Breast epithelium (tissue), 4 donors: ENCODE data around the gene CDK6. TPM values are rescaled to one million over a fixed set of nuclear protein-coding genes. Genes with fewer than 3 reads are reported as not detected.

Source experiments
- DNase-seq, 2 donors: peaks; one replicate each; pipeline ENCODE4 v3.0.0-alpha.2; 2019; ENCODE audit warnings: low spot score in 2 of 2
- H3K27ac ChIP-seq, 2 donors: fragments of 200-600 bp; sonication (generic) in 1 of 2; one replicate each; pipeline ENCODE4 v1.5.1; 2016 to 2019; ENCODE audit warnings: mild to moderate bottlenecking in 1 of 2
- H3K27me3 ChIP-seq, 2 donors: fragments of 200-600 bp; sonication (generic) in 1 of 2; one replicate each; pipeline versions ENCODE4 v1.5.1 to v1.6.0; 2017 to 2019; ENCODE audit warnings: control low read depth in 1 of 2, mild to moderate bottlenecking in 1 of 2
- H3K36me3 ChIP-seq: fragments of 200-600 bp; one replicate; pipeline ENCODE4 v1.5.1; 2019
- H3K4me1 ChIP-seq, 2 donors: fragments of 200-600 bp; sonication (generic); one replicate each; pipeline ENCODE4 v1.5.1; 2016 to 2019; ENCODE audit warnings: control low read depth in 1 of 2
- H3K4me3 ChIP-seq, 3 donors: fragments of 200-600 bp; sonication (generic); 1 replicate in 2 of 3; 2 replicates in 1 of 3; pipeline ENCODE4 v1.5.1; 2016 to 2019; ENCODE audit warnings: mild to moderate bottlenecking in 3 of 3, moderate library complexity in 2 of 3
- H3K9me3 ChIP-seq, 2 donors: fragments of 200-600 bp; sonication (generic) in 1 of 2; one replicate each; pipeline ENCODE4 v1.5.1; 2016 to 2019; ENCODE audit warnings: control low read depth in 1 of 2
- CTCF ChIP-seq, 3 donors: fragments of 450-650 bp; IDR thresholded peaks; one replicate each; pipeline ENCODE4 v1.5.1; 2016 to 2017; ENCODE audit warnings: antibody characterized with exemption in 3 of 3, mild to moderate bottlenecking in 3 of 3, moderate library complexity in 3 of 3
- POLR2A ChIP-seq: fragments of 450-650 bp; IDR thresholded peaks from one replicate; pipeline ENCODE4 v1.6.1; 2016; ENCODE audit warnings: antibody characterized with exemption, mild to moderate bottlenecking, moderate library complexity
- POLR2AphosphoS5 ChIP-seq, 3 donors: sonication (generic); formaldehyde crosslinking; IDR thresholded peaks; one replicate each; pipeline ENCODE4 v1.6.1; 2017; ENCODE audit warnings: antibody characterized with exemption in 3 of 3
- intact Hi-C: fragments of 100-400 bp; cut with DNase I; formaldehyde crosslinking; loops from one replicate; pipeline ENCODE4 v1.15.1; 2023; ENCODE audit warnings: low total_unique reads
- total RNA-seq, 3 donors: library from RNA; depleted of rRNA; stranded (reverse); fragments of >200 nt; gene quantifications; one replicate each; pipeline ENCODE4 v1.1.0, GENCODE V29; 2016

CDK6 gene
- total RNA-seq, 3 donors from 2014 or later = 12.8 to 26.2 (median 23.6) TPM

DNA sequence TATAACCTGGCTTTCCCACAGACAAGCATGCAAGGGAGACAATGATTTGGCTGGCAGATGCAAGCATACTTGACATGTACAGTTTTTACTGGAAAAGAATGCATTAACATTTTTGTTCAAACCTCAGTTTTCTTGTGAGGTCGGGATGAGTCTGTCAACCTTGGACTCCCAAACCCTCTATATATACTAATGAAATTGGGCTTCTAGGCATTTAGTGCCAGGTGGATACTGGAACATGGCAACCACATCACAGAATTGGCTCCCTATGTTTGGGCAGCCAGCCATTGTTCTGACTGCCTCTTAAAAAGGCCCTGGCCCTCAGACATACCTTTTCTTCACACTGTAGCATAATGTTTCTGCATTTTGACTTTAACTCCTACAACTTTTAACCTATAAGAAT, 39.1 kb downstream of the CDK6 start:
- intact Hi-C loops = no loop called here
- H3K4me1 ChIP-seq = no peaks in the 10 kb centered on the region
- TF ChIP-seq POLR2AphosphoS5 (IDR thresholded peaks at IDR 0.05) (no peak), POLR2A (no peak), CTCF (IDR thresholded peaks at IDR 0.05) (no peak)
- H3K36me3 ChIP-seq = no peaks in the 10 kb centered on the region
- peak overlapping the region; percentile 26 to 38 for H3K27ac ChIP-seq
- no peaks in the 10 kb centered on the region for H3K27me3 ChIP-seq
- no peak overlapping the region for H3K4me3 ChIP-seq
- H3K9me3 ChIP-seq = no peaks in the 10 kb centered on the region
- no peak for DNase-seq

- Histone ChIP-seq H3K27me3 (no peaks in the 10 kb centered on the region), H3K27ac (no peak overlapping the region), H3K4me3 (no peak overlapping the region), H3K4me1 (peaks cover 0 to 4% of the 10 kb centered on the region in 2 donors), H3K36me3 (no peaks in the 10 kb centered on the region), H3K9me3 (no peaks in the 10 kb centered on the region)
- intact Hi-C loops = no loop called here
- DNase-seq = no peak
- TF ChIP-seq POLR2AphosphoS5 (IDR thresholded peaks at IDR 0.05) (no peak), POLR2A (no peak), CTCF (IDR thresholded peaks at IDR 0.05) (no peak)
Measured at GRCh38 chr7:92794831-92795230, 41.5 kb downstream of the CDK6 start.

DNA sequence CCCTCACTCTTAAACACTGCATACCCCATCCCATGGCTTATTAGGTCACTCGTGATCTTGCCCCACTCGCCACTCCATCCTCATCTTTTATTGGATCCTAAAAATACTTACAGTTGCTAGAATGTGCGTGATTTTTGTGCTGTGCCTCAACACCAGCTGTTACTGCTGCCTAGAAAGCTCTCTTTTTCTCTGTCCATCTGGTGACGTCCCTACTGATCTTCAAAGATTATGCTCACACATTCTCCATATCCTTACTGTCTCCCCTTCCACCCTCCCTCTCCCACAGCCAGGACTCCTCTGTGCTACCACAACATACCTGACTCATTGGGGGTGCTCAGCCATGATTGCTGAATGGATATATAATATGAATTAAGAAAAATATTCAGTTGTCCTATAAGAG, 42.0 kb downstream of the CDK6 start:
- H3K27me3 ChIP-seq = no peaks in the 10 kb centered on the region
- DNase-seq = no peak
- no peak overlapping the region for H3K4me3 ChIP-seq
- no peak for TF ChIP-seq POLR2AphosphoS5 (IDR thresholded peaks at IDR 0.05)
- no peak for TF ChIP-seq CTCF (IDR thresholded peaks at IDR 0.05)
- TF ChIP-seq POLR2A = no peak
- intact Hi-C loops = no loop called here
- H3K4me1 ChIP-seq = peaks cover 0 to 4% of the 10 kb centered on the region in 2 donors
- H3K9me3 ChIP-seq = no peaks in the 10 kb centered on the region
- no peaks in the 10 kb centered on the region for H3K36me3 ChIP-seq
- no peak overlapping the region for H3K27ac ChIP-seq

- peaks cover 0 to 6% of the 10 kb centered on the region in 2 donors for H3K9me3 ChIP-seq
- no peaks in the 10 kb centered on the region for H3K36me3 ChIP-seq
- no peak overlapping the region for H3K27ac ChIP-seq
- TF ChIP-seq POLR2A (no peak), CTCF (IDR thresholded peaks at IDR 0.05) (no peak), POLR2AphosphoS5 (IDR thresholded peaks at IDR 0.05) (no peak)
- intact Hi-C loops = no loop called here
- DNase-seq = no peak
- no peak overlapping the region for H3K4me3 ChIP-seq
- peaks cover 0 to 4% of the 10 kb centered on the region in 2 donors for H3K4me1 ChIP-seq
- H3K27me3 ChIP-seq = no peaks in the 10 kb centered on the region
Measured at GRCh38 chr7:92793656-92794205, 42.6 kb downstream of the CDK6 start.

- Histone ChIP-seq H3K36me3 (no peaks in the 10 kb centered on the region), H3K4me1 (peaks cover 0 to 4% of the 10 kb centered on the region in 2 donors), H3K4me3 (no peak overlapping the region), H3K9me3 (peaks cover 0 to 12% of the 10 kb centered on the region in 2 donors), H3K27ac (no peak overlapping the region), H3K27me3 (no peaks in the 10 kb centered on the region)
- no peak for TF ChIP-seq POLR2AphosphoS5 (IDR thresholded peaks at IDR 0.05)
- TF ChIP-seq CTCF (IDR thresholded peaks at IDR 0.05) = no peak
- TF ChIP-seq POLR2A = no peak
- intact Hi-C loops = no loop called here
- DNase-seq = peak in 1 of 2 donors; percentile 44
Measured at GRCh38 chr7:92790992-92791391, 45.4 kb downstream of the CDK6 start.
